Smooth muscle cell (in vitro differentiated cells): ENCODE data around the gene FAM120A. TPM values are rescaled to one million over a fixed set of nuclear protein-coding genes. Genes with fewer than 3 reads are reported as not detected.

Source experiments
- DNase-seq: peaks from one replicate; lab custom pipeline; 2025; ENCODE audit not compliant: unreplicated experiment; lab: John Stamatoyannopoulos, UW
- H2AFZ ChIP-seq: fragments of 200-600 bp; sonication (generic); 2 replicates; pipeline ENCODE4 v1.6.0; 2016; ENCODE audit warnings: antibody characterized with exemption, low read depth, mild to moderate bottlenecking
- H3F3A ChIP-seq: fragments of 200-600 bp; sonication (generic); 2 replicates; pipeline ENCODE4 v1.6.0; 2017; ENCODE audit warnings: antibody characterized with exemption, low read depth
- H3K27ac ChIP-seq: fragments of 200-600 bp; sonication (generic); 2 replicates; pipeline ENCODE4 v1.5.1; 2016; ENCODE audit warnings: low read depth, mild to moderate bottlenecking
- H3K27me3 ChIP-seq: fragments of 200-600 bp; sonication (generic); 2 replicates; pipeline ENCODE4 v1.6.1; 2016; ENCODE audit warnings: low read depth, mild to moderate bottlenecking
- H3K36me3 ChIP-seq: fragments of 200-600 bp; sonication (generic); 2 replicates; pipeline ENCODE4 v1.5.1; 2016; ENCODE audit warnings: low read depth
- H3K4me1 ChIP-seq: fragments of 200-600 bp; sonication (generic); 2 replicates; pipeline ENCODE4 v1.5.1; 2016; ENCODE audit warnings: low read depth
- H3K4me2 ChIP-seq: fragments of 200-600 bp; sonication (generic); 2 replicates; pipeline ENCODE4 v1.6.0; 2016; ENCODE audit warnings: mild to moderate bottlenecking
- H3K4me3 ChIP-seq: fragments of 200-600 bp; sonication (generic); 2 replicates; pipeline ENCODE4 v1.5.1; 2016; ENCODE audit warnings: mild to moderate bottlenecking
- H3K79me2 ChIP-seq: fragments of 200-600 bp; sonication (generic); 2 replicates; pipeline ENCODE4 v1.6.0; 2016; ENCODE audit warnings: low read depth, mild to moderate bottlenecking
- H3K9ac ChIP-seq: fragments of 200-600 bp; sonication (generic); 2 replicates; pipeline ENCODE4 v1.6.0; 2016; ENCODE audit warnings: low read depth
- H3K9me3 ChIP-seq: fragments of 200-600 bp; sonication (generic); replicated peaks from 2 replicates; pipeline ENCODE4 v1.5.1; 2016; ENCODE audit warnings: low read depth
- H4K20me1 ChIP-seq: fragments of 200-600 bp; sonication (generic); 2 replicates; pipeline ENCODE4 v1.6.0; 2016; ENCODE audit warnings: low read depth
- WGBS: methylation state at CpG from one replicate; pipeline ENCODE4 v1.1.7; 2016; ENCODE audit warnings: low lambda C conversion rate; 5-methylcytosine and 5-hydroxymethylcytosine counted together
- polyA plus RNA-seq: library from polyadenylated mRNA; unstranded; fragments of >200 nt; fragmentation: Nextera tagmentation; extraction: Ambion mirVana; gene quantifications from 2 replicates; pipeline ENCODE4 v1.2.1, GENCODE V29; 2016
- total RNA-seq: library from RNA; depleted of rRNA; stranded (reverse); fragments of >200 nt; gene quantifications from 2 replicates; pipeline ENCODE4 v1.2.3, GENCODE V29; 2014
- TF ChIP-seq, protein P1 (sequence below): fragments of 200-600 bp; sonication (generic); IDR thresholded peaks from 2 replicates; pipeline ENCODE4 v1.5.1; 2017; ENCODE audit warnings: borderline replicate concordance, mild to moderate bottlenecking, antibody characterized with exemption; ENCODE audit not compliant: insufficient read depth, poor library complexity, severe bottlenecking

FAM120A gene
- total and polyA plus RNA-seq, 2 experiments from 2014 or later = 14.4 to 47.2 TPM

DNA sequence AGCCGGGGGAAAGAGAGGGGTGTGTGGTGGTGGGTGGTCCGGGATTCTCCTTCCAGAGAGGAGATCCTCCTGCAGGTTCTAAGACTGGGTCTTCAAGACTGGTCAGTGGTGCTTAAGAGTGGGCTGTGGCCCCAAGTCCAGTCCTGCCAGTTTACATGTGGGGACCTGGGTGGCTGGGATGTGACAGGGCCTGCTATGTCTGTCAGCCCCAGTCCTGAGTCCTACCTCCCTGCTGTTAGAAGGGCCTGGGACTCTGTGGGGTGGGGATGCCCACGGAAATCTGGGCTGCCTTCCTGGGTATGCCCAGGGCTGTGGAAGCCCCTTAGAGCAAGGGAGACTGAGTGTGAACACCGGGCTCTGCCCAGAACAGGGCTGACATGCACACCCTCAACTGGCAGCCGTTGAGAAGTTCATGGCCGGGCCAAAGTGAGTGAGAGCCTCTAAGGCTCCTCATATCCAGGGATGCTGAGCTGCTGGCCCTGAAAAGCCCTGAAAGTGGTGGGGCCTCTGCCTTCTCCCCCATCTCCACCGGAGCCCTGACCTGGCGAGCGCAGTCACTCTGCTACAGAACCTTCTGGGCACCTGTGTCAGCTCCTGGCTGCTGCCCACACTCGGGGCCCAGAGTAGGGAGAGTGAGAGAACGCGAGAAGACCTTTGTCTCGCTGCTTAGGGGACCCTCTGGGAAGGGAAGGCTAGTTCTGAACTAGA is 126.6 kb downstream of the FAM120A start:
- H3K4me2 ChIP-seq = peak overlapping the region; percentile 99
- no peaks in the 10 kb centered on the region for H3F3A ChIP-seq
- peaks cover 74% of the 10 kb centered on the region for H3K79me2 ChIP-seq
- H3K27ac ChIP-seq = no peak overlapping the region
- DNase-seq = no peak
- H2AFZ ChIP-seq = no peak overlapping the region
- WGBS = 79% methylated on average over 13 of the region's 13 CpGs
- peaks cover 20% of the 10 kb centered on the region for H3K4me1 ChIP-seq
- peak overlapping the region; percentile 79 for H3K4me3 ChIP-seq
- H3K27me3 ChIP-seq = no peaks in the 10 kb centered on the region
- peaks cover 58% of the 10 kb centered on the region for H4K20me1 ChIP-seq
- H3K36me3 ChIP-seq = no peaks in the 10 kb centered on the region
- no peaks in the 10 kb centered on the region for H3K9me3 ChIP-seq
- TF ChIP-seq, protein P1, sequence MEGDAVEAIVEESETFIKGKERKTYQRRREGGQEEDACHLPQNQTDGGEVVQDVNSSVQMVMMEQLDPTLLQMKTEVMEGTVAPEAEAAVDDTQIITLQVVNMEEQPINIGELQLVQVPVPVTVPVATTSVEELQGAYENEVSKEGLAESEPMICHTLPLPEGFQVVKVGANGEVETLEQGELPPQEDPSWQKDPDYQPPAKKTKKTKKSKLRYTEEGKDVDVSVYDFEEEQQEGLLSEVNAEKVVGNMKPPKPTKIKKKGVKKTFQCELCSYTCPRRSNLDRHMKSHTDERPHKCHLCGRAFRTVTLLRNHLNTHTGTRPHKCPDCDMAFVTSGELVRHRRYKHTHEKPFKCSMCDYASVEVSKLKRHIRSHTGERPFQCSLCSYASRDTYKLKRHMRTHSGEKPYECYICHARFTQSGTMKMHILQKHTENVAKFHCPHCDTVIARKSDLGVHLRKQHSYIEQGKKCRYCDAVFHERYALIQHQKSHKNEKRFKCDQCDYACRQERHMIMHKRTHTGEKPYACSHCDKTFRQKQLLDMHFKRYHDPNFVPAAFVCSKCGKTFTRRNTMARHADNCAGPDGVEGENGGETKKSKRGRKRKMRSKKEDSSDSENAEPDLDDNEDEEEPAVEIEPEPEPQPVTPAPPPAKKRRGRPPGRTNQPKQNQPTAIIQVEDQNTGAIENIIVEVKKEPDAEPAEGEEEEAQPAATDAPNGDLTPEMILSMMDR = no peak
- H3K9ac ChIP-seq = no peak overlapping the region

DNA sequence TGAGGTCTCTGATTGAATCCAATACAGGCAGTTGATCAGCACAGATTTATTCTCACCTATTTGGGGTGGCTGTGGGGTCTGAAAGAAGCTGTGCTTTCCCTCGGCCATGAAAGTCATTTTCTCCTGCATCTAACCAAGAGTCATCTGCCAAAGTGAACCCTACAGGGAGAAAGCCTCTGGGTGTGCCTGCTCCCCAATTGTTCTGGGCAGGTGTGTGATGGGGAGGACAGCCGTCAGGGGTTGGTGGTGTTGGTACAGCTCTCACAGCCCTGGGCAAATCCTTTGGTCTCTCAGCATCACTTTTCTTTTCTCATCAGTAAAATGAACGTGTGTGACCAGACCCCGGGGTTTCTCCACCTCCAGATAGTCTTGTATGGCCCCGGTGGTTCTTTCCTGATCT is 127.4 kb downstream of the FAM120A start:
- Histone ChIP-seq H3K4me1 (peaks cover 20% of the 10 kb centered on the region), H3K4me2 (no peak overlapping the region), H3K79me2 (peaks cover 81% of the 10 kb centered on the region), H3K36me3 (no peaks in the 10 kb centered on the region), H3K27me3 (no peaks in the 10 kb centered on the region), H3K9ac (no peak overlapping the region), H2AFZ (no peak overlapping the region), H3K4me3 (no peak overlapping the region), H4K20me1 (peaks cover 62% of the 10 kb centered on the region), H3K27ac (no peak overlapping the region), H3F3A (no peaks in the 10 kb centered on the region), H3K9me3 (no peaks in the 10 kb centered on the region)
- 83% methylated on average over 5 of the region's 5 CpGs for WGBS
- TF ChIP-seq, protein P1 = no peak
- no peak for DNase-seq

DNA sequence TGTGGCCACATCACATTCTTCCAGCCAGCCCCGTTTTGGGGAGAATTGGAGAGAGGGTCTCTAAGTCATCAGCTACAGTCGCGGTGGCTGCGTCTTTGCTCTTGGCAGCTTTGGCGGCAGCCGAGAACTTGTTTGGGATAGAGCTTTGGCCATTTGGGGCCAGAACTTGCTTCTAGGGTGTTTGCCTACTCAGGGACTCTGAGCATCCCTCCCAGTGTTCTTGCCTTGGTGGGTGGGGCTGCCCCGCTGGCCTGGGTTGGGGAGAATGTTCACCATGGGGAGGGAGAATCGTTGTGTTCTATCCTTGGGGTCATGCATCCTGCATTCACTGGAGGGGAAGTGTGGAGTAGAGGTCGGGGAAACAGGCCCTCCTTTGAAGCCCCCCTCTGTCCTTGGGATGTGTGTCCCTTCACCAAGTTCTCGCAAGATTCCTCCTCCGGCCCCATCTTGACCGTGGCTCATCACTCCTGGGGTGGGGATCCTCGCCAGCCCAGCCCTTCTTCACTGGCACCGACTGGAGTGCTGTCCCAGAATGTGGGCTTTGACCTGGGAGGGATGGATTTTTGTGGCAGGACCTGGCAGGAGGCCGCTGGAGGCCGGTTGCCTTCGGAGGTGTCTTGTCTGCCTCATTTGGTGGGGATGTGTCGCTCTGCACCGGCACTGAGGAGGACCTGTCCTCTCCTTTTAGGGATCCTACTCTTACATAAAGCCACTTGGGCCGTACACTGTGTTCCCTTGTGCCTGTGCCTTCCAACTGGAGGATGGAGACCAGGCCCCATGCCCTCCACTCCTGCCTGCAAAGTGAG is 128.4 kb downstream of the FAM120A start:
- no peak for DNase-seq
- Histone ChIP-seq H3K9me3 (no peaks in the 10 kb centered on the region), H3K9ac (no peak overlapping the region), H3K27me3 (no peaks in the 10 kb centered on the region), H3K36me3 (no peaks in the 10 kb centered on the region), H3K4me1 (peaks cover 19% of the 10 kb centered on the region), H3K79me2 (peaks cover 91% of the 10 kb centered on the region), H3F3A (no peaks in the 10 kb centered on the region), H3K4me3 (no peak overlapping the region), H2AFZ (no peak overlapping the region), H4K20me1 (peaks cover 73% of the 10 kb centered on the region), H3K27ac (no peak overlapping the region), H3K4me2 (no peak overlapping the region)
- TF ChIP-seq, protein P1 = no peak
- WGBS = 93% methylated on average over 20 of the region's 20 CpGs
